WTC11 (cell line): Measurements from ENCODE around the gene PPIL3. TPM values are rescaled to one million over a fixed set of nuclear protein-coding genes. Genes with fewer than 3 reads are reported as not detected.

ENCODE experiments used
- ATAC-seq: fragments of 200-7000 bp; cut with Tn5 transposase; 2 replicates; pipeline ENCODE4 v1.10.0; 2021; ENCODE audit warnings: mild to moderate bottlenecking, moderate library complexity
- CTCF ChIA-PET: fragments of 300-600 bp; sonication (Branson Sonifier 250); formaldehyde crosslinking; loops from one replicate; lab custom pipeline; 2021; ENCODE audit warnings: antibody characterized with exemption; lab: Charles Lee
- POLR2A ChIA-PET: fragments of 350-600 bp; sonication (Branson Sonifier 250); formaldehyde crosslinking; loops from one replicate; lab custom pipeline; 2021; ENCODE audit warnings: antibody characterized with exemption; lab: Charles Lee
- DNase-seq: peaks from one replicate; pipeline ENCODE4 v3.0.0; 2021; ENCODE audit warnings: low spot score
- H3K27ac Mint-ChIP-seq: 2 replicates; pipeline ENCODE4 v1.8.0; 2021; ENCODE audit warnings: mixed read lengths
- H3K27me3 Mint-ChIP-seq: 2 replicates; pipeline ENCODE4 v1.8.0; 2021; ENCODE audit warnings: low read depth, mild to moderate bottlenecking, moderate library complexity, mixed read lengths
- H3K36me3 Mint-ChIP-seq: 2 replicates; pipeline ENCODE4 v1.8.0; 2021; ENCODE audit warnings: mixed read lengths
- H3K4me1 Mint-ChIP-seq: 2 replicates; pipeline ENCODE4 v1.8.0; 2022; ENCODE audit warnings: mixed read lengths
- H3K4me3 Mint-ChIP-seq: 2 replicates; pipeline ENCODE4 v1.8.0; 2021; ENCODE audit warnings: mild to moderate bottlenecking, moderate library complexity, mixed read lengths
- H3K9me3 Mint-ChIP-seq: 2 replicates; pipeline ENCODE4 v1.8.0; 2021; ENCODE audit warnings: mixed read lengths
- ATF2 ChIP-seq: sonication (generic); formaldehyde crosslinking; IDR thresholded peaks from 2 replicates; pipeline ENCODE4 v1.8.1; 2022; ENCODE audit warnings: low read depth, missing genetic modification reagents, borderline replicate concordance
- ATF6 ChIP-seq: sonication (generic); formaldehyde crosslinking; IDR thresholded peaks from 2 replicates; pipeline ENCODE4 v1.8.1; 2023; ENCODE audit warnings: mild to moderate bottlenecking, missing genetic modification reagents
- CREB1 ChIP-seq: sonication (generic); formaldehyde crosslinking; IDR thresholded peaks from 2 replicates; pipeline ENCODE4 v1.8.0; 2023; ENCODE audit warnings: mild to moderate bottlenecking, missing genetic modification reagents
- CTCF ChIP-seq: fragments of 200-600 bp; IDR thresholded peaks from 2 replicates; pipeline ENCODE4 v1.8.0; 2022; ENCODE audit warnings: antibody characterized with exemption
- E2F1 ChIP-seq: sonication (generic); formaldehyde crosslinking; IDR thresholded peaks from 2 replicates; pipeline ENCODE4 v1.8.0; 2022; ENCODE audit warnings: mild to moderate bottlenecking, missing genetic modification reagents
- E2F5 ChIP-seq: sonication (generic); formaldehyde crosslinking; IDR thresholded peaks from 2 replicates; pipeline ENCODE4 v1.8.1; 2022; ENCODE audit warnings: mild to moderate bottlenecking, moderate library complexity, missing genetic modification reagents
- ESRRA ChIP-seq: sonication (generic); formaldehyde crosslinking; IDR thresholded peaks from 2 replicates; pipeline ENCODE4 v1.8.1; 2022; ENCODE audit warnings: mild to moderate bottlenecking, missing genetic modification reagents, borderline replicate concordance
- GRHL2 ChIP-seq: fragments of 250-450 bp; sonication (Bioruptor Pico); IDR thresholded peaks from 2 replicates; pipeline ENCODE4 v1.8.0; 2022; ENCODE audit warnings: mild to moderate bottlenecking, moderate library complexity; ENCODE audit not compliant: insufficient replicate concordance, severe bottlenecking
- GTF2I ChIP-seq: fragments of 250-450 bp; sonication (Bioruptor Pico); conservative IDR thresholded peaks from 2 replicates; pipeline ENCODE4 v1.4.0; 2021; ENCODE audit warnings: mild to moderate bottlenecking
- MAX ChIP-seq: sonication (generic); formaldehyde crosslinking; IDR thresholded peaks from 2 replicates; pipeline ENCODE4 v1.8.0; 2022; ENCODE audit warnings: mild to moderate bottlenecking, missing genetic modification reagents
- MYBL2 ChIP-seq: sonication (generic); formaldehyde crosslinking; IDR thresholded peaks from 2 replicates; pipeline ENCODE4 v1.8.1; 2023; ENCODE audit warnings: mild to moderate bottlenecking, moderate library complexity, missing genetic modification reagents
- NFATC4 ChIP-seq: fragments of 250-450 bp; sonication (Bioruptor Pico); IDR thresholded peaks from 2 replicates; pipeline ENCODE4 v1.9.0; 2021; ENCODE audit warnings: mild to moderate bottlenecking
- NFE2L1 ChIP-seq: sonication (generic); formaldehyde crosslinking; IDR thresholded peaks from 2 replicates; pipeline ENCODE4 v1.8.1; 2023; ENCODE audit warnings: missing genetic modification reagents
- OVOL2 ChIP-seq: fragments of 250-450 bp; sonication (Bioruptor Pico); IDR thresholded peaks from 2 replicates; pipeline ENCODE4 v1.9.0; 2021; ENCODE audit warnings: mild to moderate bottlenecking, borderline replicate concordance
- PRDM15 ChIP-seq: sonication (generic); formaldehyde crosslinking; IDR thresholded peaks from 2 replicates; pipeline ENCODE4 v1.8.0; 2022; ENCODE audit warnings: missing genetic modification reagents
- SOX15 ChIP-seq: fragments of 250-450 bp; sonication (Bioruptor Pico); IDR thresholded peaks from 2 replicates; pipeline ENCODE4 v1.9.0; 2021; ENCODE audit warnings: mild to moderate bottlenecking
- SP1 ChIP-seq: sonication (generic); formaldehyde crosslinking; conservative IDR thresholded peaks from 2 replicates; pipeline ENCODE4 v1.8.1; 2022; ENCODE audit warnings: missing genetic modification reagents
- STAT6 ChIP-seq: sonication (generic); formaldehyde crosslinking; conservative IDR thresholded peaks from 2 replicates; pipeline ENCODE4 v1.8.1; 2023; ENCODE audit warnings: mild to moderate bottlenecking, low read depth, missing genetic modification reagents, moderate library complexity
- TCF7 ChIP-seq: sonication (generic); formaldehyde crosslinking; IDR thresholded peaks from 2 replicates; pipeline ENCODE4 v1.8.0; 2022; ENCODE audit warnings: mild to moderate bottlenecking, low read depth, missing genetic modification reagents, moderate library complexity
- USF1 ChIP-seq: sonication (generic); formaldehyde crosslinking; IDR thresholded peaks from 2 replicates; pipeline ENCODE4 v1.8.0; 2022; ENCODE audit warnings: mild to moderate bottlenecking, missing genetic modification reagents
- total RNA-seq: library from RNA; stranded (reverse); gene quantifications from 3 replicates; pipeline ENCODE4 v1.2.3, GENCODE V29; 2021

PPIL3 gene
- total RNA-seq, 1 experiment from 2014 or later: 39.3 TPM

- DNase-seq (no peak), ATAC-seq (no peak)
- Mint-ChIP-seq H3K27me3 (no peaks in the 10 kb centered on the region), H3K36me3 (peaks cover 55% of the 10 kb centered on the region), H3K4me1 (no peaks in the 10 kb centered on the region), H3K9me3 (no peaks in the 10 kb centered on the region), H3K27ac (no peak overlapping the region), H3K4me3 (no peak overlapping the region)
- ChIA-PET CTCF (no interaction called here), POLR2A (interaction anchor here (0.7 kb wide), 1 partner anchor 198 kb away, joined by 4 read pairs; no protein-coding TSS in a partner anchor)
- TF ChIP-seq NFATC4: no peak
- TF ChIP-seq STAT6 (CRISPR knock-in tag): no peak
- no peak for TF ChIP-seq ESRRA
- TF ChIP-seq TCF7 (CRISPR knock-in tag): no peak
- no peak for TF ChIP-seq E2F1
- TF ChIP-seq MAX: no peak
- TF ChIP-seq ATF2 (CRISPR knock-in tag): no peak
- no peak for TF ChIP-seq E2F5 (CRISPR knock-in tag)
Observed at GRCh38 chr2:200877443-200877842, 11.4 kb downstream of the PPIL3 start.

- ATAC-seq (no peak), DNase-seq (no peak)
- Mint-ChIP-seq H3K4me3 (no peak overlapping the region), H3K36me3 (peaks cover 39% of the 10 kb centered on the region), H3K27ac (no peak overlapping the region), H3K27me3 (no peaks in the 10 kb centered on the region), H3K9me3 (no peaks in the 10 kb centered on the region), H3K4me1 (no peaks in the 10 kb centered on the region)
- no peak for TF ChIP-seq GTF2I (CRISPR knock-in tag)
- no peak for TF ChIP-seq PRDM15 (CRISPR knock-in tag)
- TF ChIP-seq CREB1 (CRISPR knock-in tag): no peak
- no peak for TF ChIP-seq SP1
- no peak for TF ChIP-seq USF1 (CRISPR knock-in tag)
- TF ChIP-seq NFE2L1 (CRISPR knock-in tag): no peak
- no peak for TF ChIP-seq GRHL2 (CRISPR knock-in tag)
- no peak for TF ChIP-seq SOX15
- no peak for TF ChIP-seq MYBL2 (CRISPR knock-in tag)
- no peak for TF ChIP-seq ATF6 (CRISPR knock-in tag)
- no peak for TF ChIP-seq CTCF
- no peak for TF ChIP-seq E2F1
- no peak for TF ChIP-seq OVOL2 (CRISPR knock-in tag)
- ChIA-PET CTCF (no interaction called here), POLR2A (no interaction called here)
Observed at GRCh38 chr2:200873560-200873959, 15.3 kb downstream of the PPIL3 start.
